ENCODE measurements around the gene MIGA2.
"Not testable (repeated sequence)": the region's sequence is repeated elsewhere in the genome, so short reads cannot be mapped to it uniquely, and the experiment has no call there.

Gene MIGA2

GRCh38 chr9:129036241-129036922 lies at the start of gene MIGA2:
Gene MIGA2, plus strand, starts transcription at chr9:129036626. Its CDS starts 3,969 bp downstream, at chr9:129040595.
- peak; percentile 98 for DNase-seq (ENCODE audit: low spot score)

- no peak for DNase-seq (ENCODE audit: low spot score)
Observed at GRCh38 chr9:128986671-128987070, 49.8 kb upstream of the MIGA2 start.

- no peak for DNase-seq (ENCODE audit: low spot score)
Observed at GRCh38 chr9:128987805-128988204, 48.6 kb upstream of the MIGA2 start.

GRCh38 chr9:128992995-128993394 lies 43.4 kb upstream of the MIGA2 start:
- DNase-seq (ENCODE audit: low spot score) = no peak

- no peak for DNase-seq (ENCODE audit: low spot score)
Observed at GRCh38 chr9:128995791-128996190, 40.6 kb upstream of the MIGA2 start.

GRCh38 chr9:128998462-128998861 lies 38.0 kb upstream of the MIGA2 start:
- DNase-seq (ENCODE audit: low spot score) = no peak

GRCh38 chr9:128999581-129000206 lies 36.7 kb upstream of the MIGA2 start:
- peak; percentile 31 for DNase-seq (ENCODE audit: low spot score)

- DNase-seq (ENCODE audit: low spot score) = no peak
Observed at GRCh38 chr9:129001504-129002325, 34.7 kb upstream of the MIGA2 start.

- DNase-seq (ENCODE audit: low spot score) = no peak
Observed at GRCh38 chr9:129002992-129003391, 33.4 kb upstream of the MIGA2 start.

- DNase-seq (ENCODE audit: low spot score) = not testable (repeated sequence)
Observed at GRCh38 chr9:129004173-129004572, 32.3 kb upstream of the MIGA2 start.

- DNase-seq (ENCODE audit: low spot score) = no peak
Observed at GRCh38 chr9:129005336-129005997, 31.0 kb upstream of the MIGA2 start.

GRCh38 chr9:129006328-129007034 lies 29.9 kb upstream of the MIGA2 start:
- DNase-seq (ENCODE audit: low spot score) = peak; percentile 69

- DNase-seq (ENCODE audit: low spot score) = no peak
Observed at GRCh38 chr9:129007035-129007765, 29.2 kb upstream of the MIGA2 start.

- DNase-seq (ENCODE audit: low spot score) = no peak
Observed at GRCh38 chr9:129007766-129008468, 28.5 kb upstream of the MIGA2 start.

- no peak for DNase-seq (ENCODE audit: low spot score)
Observed at GRCh38 chr9:129008469-129008965, 27.9 kb upstream of the MIGA2 start.

GRCh38 chr9:129008986-129009583 lies 27.3 kb upstream of the MIGA2 start:
- DNase-seq (ENCODE audit: low spot score) = no peak

GRCh38 chr9:129009584-129010141 lies 26.8 kb upstream of the MIGA2 start:
- no peak for DNase-seq (ENCODE audit: low spot score)

- no peak for DNase-seq (ENCODE audit: low spot score)
Observed at GRCh38 chr9:129010267-129010975, 26.0 kb upstream of the MIGA2 start.

- no peak for DNase-seq (ENCODE audit: low spot score)
Observed at GRCh38 chr9:129011170-129011569, 25.3 kb upstream of the MIGA2 start.
